Osteocyte (in vitro differentiated cells): ENCODE measurements around the gene ARFIP1. TPM values are rescaled to one million over a fixed set of nuclear protein-coding genes. Genes with fewer than 3 reads are reported as not detected.

Source experiments
- DNase-seq: peaks from one replicate; pipeline ENCODE4 v3.0.0; 2021; ENCODE audit warnings: mixed read lengths; ENCODE audit not compliant: unreplicated experiment; ENCODE audit errors: extremely low spot score
- H3K27ac Mint-ChIP-seq: one replicate; pipeline ENCODE4 v1.8.0; 2021; ENCODE audit warnings: mild to moderate bottlenecking, mixed read lengths; ENCODE audit not compliant: unreplicated experiment
- H3K27me3 Mint-ChIP-seq: one replicate; pipeline ENCODE4 v1.8.0; 2021; ENCODE audit warnings: mixed read lengths; ENCODE audit not compliant: unreplicated experiment
- H3K36me3 Mint-ChIP-seq: one replicate; pipeline ENCODE4 v1.8.0; 2021; ENCODE audit warnings: mixed read lengths; ENCODE audit not compliant: unreplicated experiment
- H3K4me1 Mint-ChIP-seq: one replicate; pipeline ENCODE4 v1.8.0; 2021; ENCODE audit warnings: mixed read lengths; ENCODE audit not compliant: unreplicated experiment
- H3K4me3 Mint-ChIP-seq: one replicate; pipeline ENCODE4 v1.8.0; 2021; ENCODE audit warnings: mild to moderate bottlenecking, moderate library complexity, mixed read lengths; ENCODE audit not compliant: unreplicated experiment
- H3K9me3 Mint-ChIP-seq: one replicate; pipeline ENCODE4 v1.8.0; 2021; ENCODE audit warnings: mixed read lengths; ENCODE audit not compliant: unreplicated experiment
- total RNA-seq: library from RNA; stranded (reverse); gene quantifications from 2 replicates; pipeline ENCODE4 v1.2.1, GENCODE V29; 2021
- TF ChIP-seq, protein P1 (sequence below): fragments of 200-600 bp; sonication (generic); IDR thresholded peaks from 2 replicates; pipeline ENCODE4 v1.5.0; 2021; ENCODE audit warnings: antibody characterized with exemption, mild to moderate bottlenecking, moderate library complexity

ARFIP1 gene
- total RNA-seq, 1 donor from 2014 or later = 41.9 TPM

- TF ChIP-seq, protein P1, sequence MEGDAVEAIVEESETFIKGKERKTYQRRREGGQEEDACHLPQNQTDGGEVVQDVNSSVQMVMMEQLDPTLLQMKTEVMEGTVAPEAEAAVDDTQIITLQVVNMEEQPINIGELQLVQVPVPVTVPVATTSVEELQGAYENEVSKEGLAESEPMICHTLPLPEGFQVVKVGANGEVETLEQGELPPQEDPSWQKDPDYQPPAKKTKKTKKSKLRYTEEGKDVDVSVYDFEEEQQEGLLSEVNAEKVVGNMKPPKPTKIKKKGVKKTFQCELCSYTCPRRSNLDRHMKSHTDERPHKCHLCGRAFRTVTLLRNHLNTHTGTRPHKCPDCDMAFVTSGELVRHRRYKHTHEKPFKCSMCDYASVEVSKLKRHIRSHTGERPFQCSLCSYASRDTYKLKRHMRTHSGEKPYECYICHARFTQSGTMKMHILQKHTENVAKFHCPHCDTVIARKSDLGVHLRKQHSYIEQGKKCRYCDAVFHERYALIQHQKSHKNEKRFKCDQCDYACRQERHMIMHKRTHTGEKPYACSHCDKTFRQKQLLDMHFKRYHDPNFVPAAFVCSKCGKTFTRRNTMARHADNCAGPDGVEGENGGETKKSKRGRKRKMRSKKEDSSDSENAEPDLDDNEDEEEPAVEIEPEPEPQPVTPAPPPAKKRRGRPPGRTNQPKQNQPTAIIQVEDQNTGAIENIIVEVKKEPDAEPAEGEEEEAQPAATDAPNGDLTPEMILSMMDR = no peak
- DNase-seq = no peak
- Mint-ChIP-seq H3K36me3 (peaks cover 51% of the 10 kb centered on the region), H3K27ac (peak overlapping the region; percentile 97), H3K27me3 (no peaks in the 10 kb centered on the region), H3K9me3 (no peaks in the 10 kb centered on the region), H3K4me1 (peaks cover 72% of the 10 kb centered on the region), H3K4me3 (peak overlapping the region; percentile 51)
These were observed 181.4 kb downstream of the ARFIP1 start for GRCh38 chr4:152961014-152961772.

GRCh38 chr4:152961773-152962115 lies 182.0 kb downstream of the ARFIP1 start:
- Mint-ChIP-seq H3K27me3 (no peaks in the 10 kb centered on the region), H3K36me3 (peaks cover 51% of the 10 kb centered on the region), H3K4me1 (peaks cover 66% of the 10 kb centered on the region), H3K27ac (peak overlapping the region; percentile 97), H3K4me3 (peak overlapping the region; percentile 51), H3K9me3 (no peaks in the 10 kb centered on the region)
- DNase-seq = no peak
- TF ChIP-seq, protein P1 = no peak

Other genes with a start within 250 kb of the ARFIP1 start
- gene FBXW7, start 243.9 kb upstream of the ARFIP1 start, total RNA-seq = 21.0 and 21.5 TPM in 2 replicates
- gene TMEM154, start 100.0 kb upstream of the ARFIP1 start, total RNA-seq = 0.60 and 1.4 TPM in 2 replicates
- 0.18 and 0.19 TPM in 2 replicates for gene TIGD4, start 224 bp upstream of the ARFIP1 start, total RNA-seq
- gene FHDC1, start 156.4 kb downstream of the ARFIP1 start, total RNA-seq = 22.1 and 22.3 TPM in 2 replicates